NT2/D1 (cell line): ENCODE results near the gene SOX30.

Experiments
- SUZ12 ChIP-seq: IDR thresholded peaks from 2 replicates; pipeline ENCODE4 v1.6.1; 2011; ENCODE audit not compliant: insufficient read length, insufficient read depth; ENCODE audit errors: extremely low read depth
- YY1 ChIP-seq: IDR thresholded peaks from 2 replicates; pipeline ENCODE4 v1.6.1; 2011; ENCODE audit not compliant: insufficient read length, insufficient read depth
- ZNF274 ChIP-seq: IDR thresholded peaks from 2 replicates; pipeline ENCODE4 v1.6.1; 2011; ENCODE audit warnings: mild to moderate bottlenecking, low read depth, low read length

DNA sequence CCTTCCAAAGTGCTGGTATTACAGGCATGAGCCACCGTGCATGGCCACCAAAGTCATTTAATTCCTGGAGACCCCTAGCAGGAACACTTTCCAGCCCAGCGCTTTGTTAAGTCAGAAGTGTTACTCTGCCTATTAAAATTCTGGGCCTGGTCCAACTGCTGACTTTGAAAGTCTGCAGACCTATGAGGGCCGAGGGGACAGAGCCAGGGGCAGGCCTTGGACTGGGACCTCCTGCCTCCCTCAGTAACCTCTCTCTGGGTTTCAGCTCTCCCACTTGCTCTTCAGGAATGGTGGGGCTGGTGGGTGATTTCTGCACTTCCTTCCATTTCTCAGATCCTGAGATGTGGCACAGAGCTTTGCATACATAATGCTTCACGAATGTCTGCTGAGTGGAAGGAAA is 28.8 kb upstream of the SOX30 start:
- TF ChIP-seq ZNF274 = no peak
- TF ChIP-seq YY1 = no peak
- TF ChIP-seq SUZ12 = no peak
